Activated CD4-positive, CD25-positive, alpha-beta regulatory T cell treated with anti-CD3 and anti-CD28 coated beads, Interleukin-2, amount 50 U/mL, for 16 hours (primary cell): Measurements from ENCODE around the gene VRK2.
"Not testable (repeated sequence)": the region's sequence is repeated elsewhere in the genome, so short reads cannot be mapped to it uniquely, and the experiment has no call there.

Experiments used
- DNase-seq: peaks from one replicate; pipeline ENCODE4 v3.0.0-alpha.2; 2020; ENCODE audit warnings: low read depth, low spot score

The VRK2 gene

DNA sequence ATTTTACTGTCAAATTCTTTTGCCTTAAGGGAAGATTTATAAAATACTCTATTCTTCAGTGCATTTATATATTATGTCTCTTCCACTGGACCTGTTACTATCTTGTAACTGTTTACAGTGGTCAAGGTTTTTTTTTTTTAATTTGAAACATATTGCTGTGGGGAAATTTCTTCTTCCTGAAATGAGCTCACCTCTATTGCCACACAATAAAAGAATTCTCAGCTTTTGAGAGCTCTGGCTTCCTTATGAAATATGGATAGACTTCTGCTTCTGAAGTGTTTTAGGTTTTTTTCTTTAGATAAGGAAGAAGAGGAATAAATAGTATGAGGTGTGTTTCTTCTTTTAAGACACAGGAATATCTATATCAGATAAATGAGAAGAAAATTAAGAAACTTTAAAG is 7.7 kb downstream of the VRK2 start:
- DNase-seq, result no peak

DNA sequence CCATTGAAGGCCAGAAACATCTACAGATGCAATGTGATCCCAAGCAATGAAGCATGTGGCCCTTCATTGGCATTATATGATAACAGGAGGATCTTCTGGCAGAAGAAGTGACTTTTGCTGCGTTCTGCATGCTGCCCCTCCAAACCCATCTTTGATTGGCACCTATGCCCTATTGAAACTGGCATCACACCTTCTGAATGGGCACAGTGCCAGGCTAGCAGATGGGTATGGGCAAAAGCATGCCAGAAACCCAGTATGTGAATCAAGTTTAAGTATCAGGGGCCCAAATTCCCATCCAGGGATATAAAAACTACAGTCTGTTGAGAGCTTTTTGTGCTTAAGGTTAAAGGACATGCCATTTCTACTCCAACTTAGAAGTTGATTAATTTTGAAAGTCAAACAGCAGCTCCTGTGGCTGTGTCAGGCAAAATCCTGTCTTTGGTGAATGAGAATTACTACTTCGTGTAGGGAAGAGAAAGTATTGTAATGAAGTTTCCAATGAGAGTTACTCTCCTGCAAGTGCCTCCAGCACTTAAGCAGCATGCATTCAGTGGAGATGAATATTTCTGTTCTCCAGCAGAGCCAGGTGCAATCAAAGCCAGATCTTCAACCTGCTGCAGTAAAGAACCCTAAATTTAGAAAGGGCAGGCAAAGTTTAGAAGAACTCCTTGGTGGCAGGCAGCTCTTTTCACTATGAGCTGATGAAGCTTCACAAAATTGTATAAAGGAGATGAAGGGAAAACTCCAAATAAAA is 8.6 kb downstream of the VRK2 start:
- no peak for DNase-seq

DNA sequence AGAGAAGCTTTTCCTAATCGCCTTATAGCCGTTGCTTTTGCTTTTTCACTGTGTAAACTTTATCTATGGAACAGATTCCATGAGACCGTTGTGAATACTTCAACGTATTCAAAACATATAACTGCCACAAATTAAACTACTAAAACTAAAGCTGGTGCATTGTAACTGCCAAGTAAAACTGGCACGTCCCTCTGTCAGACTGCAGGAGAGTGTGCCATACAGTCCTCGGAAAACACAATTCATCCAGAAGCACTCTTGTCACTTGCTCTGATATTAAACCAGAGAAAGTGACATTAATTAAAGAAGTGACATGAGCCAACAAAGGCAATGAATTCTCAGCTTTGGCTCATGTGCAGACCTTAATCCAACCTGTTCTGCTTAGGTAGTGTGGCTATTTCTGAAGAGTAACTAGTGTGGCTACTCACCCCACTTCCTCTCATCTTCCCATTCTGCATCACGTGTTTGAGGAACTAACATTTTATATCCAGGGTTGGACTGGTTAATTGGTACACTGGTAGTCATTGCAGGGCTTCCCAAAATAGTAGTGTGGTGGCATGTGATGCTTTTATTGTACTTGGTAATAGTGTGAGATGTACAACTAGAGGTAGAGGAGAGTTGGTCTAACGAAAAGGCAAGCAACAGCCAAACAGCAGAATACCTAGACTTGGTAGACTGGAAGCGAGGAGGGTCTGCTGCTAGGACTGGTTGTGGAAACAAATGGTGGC is 9.7 kb downstream of the VRK2 start:
- no peak for DNase-seq

DNA sequence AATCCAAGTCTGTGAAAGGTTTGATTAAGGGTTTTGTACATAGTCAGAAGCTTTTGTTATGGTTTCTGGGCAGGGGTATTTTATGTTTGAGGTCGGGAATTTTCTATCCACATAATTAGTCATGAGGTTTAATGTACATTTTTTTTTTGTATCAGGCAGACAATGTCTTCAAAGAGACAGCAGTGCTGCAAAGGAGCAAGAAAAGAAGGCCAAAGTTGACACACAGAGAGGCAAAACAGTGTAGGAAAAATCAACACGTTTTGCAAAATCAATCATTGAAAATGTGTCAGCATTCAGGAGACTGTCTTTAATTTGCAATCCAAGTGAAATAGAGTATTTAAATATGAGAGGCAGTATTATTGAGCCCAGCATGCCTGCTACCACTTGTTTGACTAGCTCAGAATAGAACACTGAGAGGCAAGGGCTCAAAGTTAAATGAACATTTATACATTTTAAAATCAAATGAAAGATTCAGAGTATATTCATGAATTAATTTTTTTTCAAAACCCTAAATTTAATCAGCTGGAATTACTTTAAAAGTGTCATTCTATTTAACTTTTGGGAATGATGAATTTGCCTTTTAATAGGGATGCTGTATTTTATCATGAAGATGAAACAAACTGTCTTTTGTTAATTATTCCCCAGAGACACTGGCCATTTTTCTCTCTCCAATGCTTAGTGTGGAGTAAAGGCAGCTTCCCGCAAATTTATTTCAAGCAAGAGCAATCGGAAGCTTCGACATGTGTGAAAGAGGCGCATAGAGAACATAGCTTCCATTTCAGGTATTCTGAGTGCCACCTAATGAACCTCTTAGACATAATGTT is 11.3 kb downstream of the VRK2 start:
- no peak for DNase-seq

DNA sequence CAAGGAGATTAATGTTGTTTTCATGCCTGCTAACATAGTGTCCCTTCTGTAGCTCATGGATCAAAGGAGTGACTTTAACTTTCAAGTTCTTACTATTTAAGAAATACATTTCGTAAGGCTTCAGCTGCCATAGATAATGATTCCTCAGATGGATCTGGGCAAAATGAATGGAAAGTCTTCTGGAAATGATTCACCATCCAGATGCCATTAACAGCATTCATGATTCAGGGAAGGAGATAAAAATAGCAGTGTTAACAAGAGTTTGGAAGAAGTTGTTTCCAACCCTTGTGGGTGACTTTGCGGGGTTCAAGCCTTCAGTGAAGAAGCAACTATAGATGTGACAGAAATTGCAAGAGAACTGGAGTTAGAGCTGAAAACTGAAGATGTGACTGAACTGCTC is 17.0 kb downstream of the VRK2 start:
- no peak for DNase-seq

DNA sequence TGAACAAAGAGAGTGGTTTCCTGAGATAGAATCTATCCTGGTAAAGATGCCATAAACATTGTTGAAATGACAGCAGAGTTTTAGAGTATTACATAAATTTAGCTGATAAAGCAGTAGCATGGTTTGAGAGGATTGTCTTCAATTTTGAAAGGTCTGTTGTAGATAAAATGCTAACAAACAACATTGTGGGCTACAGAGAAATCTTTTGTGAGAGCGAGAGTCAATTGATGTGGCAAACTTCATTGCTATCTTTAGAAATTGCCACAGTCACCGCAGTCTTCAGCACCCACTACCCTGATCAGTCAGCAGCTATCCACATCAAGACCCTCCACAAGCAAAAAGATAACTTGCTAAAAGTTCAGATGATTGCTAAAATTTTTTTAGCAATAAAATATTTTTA is 17.5 kb downstream of the VRK2 start:
- no peak for DNase-seq

DNA sequence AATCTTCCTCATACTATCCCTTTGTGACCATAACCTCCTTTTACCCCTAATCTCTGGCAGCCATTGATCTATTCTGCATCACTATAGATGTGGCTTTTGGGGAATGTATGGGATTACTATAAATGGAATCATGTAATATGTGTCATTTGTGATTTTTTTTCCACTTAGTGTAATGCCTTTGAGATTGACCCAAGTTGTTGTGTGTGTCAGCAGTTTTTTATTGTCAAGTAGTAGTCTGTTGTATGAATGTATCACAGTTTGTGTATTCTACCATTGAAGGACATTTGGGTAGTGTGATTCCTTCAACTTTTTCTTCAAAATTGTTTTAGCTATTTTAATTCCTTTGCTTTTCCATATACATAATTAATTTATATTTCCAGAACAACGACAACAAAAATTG is 18.6 kb downstream of the VRK2 start:
- DNase-seq, result no peak

DNA sequence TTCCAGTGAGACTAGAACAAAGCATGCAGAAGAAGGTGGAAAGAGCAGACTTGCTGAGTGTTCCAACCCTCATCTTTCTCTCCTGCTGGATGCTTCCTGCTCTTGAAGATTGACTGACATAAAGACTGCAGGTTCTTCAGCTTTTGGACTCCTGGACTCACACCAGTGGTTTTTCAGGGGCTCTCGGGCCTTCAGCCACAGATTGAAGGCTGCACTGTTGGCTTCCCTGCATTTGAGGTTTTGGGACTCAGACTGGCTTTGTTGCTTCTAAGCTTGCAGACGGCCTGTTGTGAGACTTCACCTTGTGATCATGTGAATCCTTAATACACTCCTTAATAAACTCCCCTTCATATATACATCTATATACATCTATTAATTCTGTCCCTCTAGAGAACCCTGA is 20.4 kb downstream of the VRK2 start:
- no peak for DNase-seq

DNA sequence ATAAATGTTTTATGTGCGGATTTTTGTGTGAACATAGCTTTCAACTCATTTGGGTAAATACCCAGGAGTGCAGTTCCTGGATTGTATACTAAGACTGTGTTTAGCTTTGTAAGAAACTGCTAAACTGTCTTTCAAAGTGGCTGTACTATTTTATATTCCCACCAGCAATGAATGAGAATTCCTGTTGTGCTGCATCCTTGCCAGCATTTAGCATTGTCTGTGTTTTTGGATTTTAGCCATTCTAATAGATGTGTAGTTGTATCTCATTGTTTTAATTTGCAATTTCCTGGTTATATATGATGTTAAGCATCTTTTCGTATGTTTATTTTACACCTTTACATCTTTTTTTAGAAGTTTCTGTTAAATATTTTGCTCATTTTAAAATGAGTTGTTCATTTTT is 24.2 kb downstream of the VRK2 start:
- DNase-seq, result no peak

DNA sequence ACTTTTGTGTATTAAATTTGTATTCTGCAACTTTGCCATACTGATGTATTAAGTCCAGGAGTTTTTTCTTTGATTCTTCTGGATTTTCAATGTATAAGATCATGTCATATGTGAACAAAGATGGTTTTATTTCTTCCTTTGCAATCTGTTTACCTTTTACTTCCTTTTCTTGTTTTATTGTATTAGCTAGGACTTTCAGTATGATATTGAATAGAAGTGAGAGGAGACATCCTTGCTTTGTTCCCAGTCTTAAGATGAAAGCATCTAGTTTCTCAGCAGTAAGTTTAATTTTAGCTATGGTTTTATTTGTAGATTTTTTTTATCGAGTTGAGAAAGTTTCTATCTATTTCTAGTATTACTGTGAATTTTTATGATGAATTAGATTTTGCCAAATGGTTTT is 25.5 kb downstream of the VRK2 start:
- no peak for DNase-seq

DNA sequence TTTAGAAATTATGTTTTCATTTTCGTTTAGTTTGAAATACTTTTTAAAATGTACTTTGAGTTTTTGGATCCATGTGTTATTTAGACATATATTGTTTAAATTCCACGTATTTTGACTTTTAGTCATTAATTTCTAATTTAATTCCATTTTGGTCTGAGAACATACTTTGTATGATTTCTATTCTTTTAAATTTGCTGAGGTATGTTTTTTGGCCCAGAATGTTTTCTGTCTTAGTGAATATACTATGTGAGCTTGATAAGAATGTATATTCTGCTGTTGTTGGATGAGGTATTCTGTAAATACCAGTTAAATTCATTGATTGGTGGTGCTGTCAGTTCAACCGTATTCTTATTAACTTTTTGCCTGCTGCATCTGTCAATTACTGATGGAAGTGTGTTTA is 26.4 kb downstream of the VRK2 start:
- no peak for DNase-seq

DNA sequence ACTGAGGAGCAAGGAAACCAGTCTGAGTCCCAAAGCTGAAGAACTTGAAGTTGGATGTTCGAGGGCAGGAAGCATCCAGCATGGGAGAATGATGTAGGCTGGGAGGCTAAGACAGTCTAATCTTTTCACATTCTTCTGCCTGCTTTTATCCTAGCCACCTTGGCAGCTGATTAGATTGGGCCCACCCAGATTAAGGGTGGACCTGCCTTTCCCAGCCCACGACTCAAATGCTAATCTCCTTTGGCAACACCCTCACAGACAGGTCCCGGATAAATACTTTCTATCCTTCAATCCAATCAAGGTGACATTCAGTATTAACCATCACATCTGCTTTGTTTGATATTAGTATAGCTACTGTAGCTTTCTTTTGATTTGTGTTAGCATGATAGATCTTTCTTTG is 27.1 kb downstream of the VRK2 start:
- DNase-seq, result no peak

DNA sequence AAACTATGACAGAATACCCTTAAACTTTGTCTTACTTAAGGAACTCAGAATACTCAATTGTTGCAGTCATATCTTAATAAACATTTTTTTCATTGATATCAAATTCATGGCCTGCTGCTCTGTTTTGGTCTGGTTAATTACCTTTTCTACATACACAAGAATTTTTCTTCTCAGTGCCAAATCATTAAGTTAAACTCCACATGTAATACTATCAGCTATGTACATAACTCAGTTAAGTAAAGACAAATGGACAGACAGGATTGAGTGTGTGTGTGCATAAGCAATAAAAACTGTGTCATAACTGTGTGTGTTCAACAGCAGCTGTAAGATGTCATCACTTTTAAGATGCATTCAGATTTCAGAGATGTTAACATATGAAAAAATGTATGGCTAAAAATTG is 34.4 kb downstream of the VRK2 start:
- DNase-seq, result no peak

DNA sequence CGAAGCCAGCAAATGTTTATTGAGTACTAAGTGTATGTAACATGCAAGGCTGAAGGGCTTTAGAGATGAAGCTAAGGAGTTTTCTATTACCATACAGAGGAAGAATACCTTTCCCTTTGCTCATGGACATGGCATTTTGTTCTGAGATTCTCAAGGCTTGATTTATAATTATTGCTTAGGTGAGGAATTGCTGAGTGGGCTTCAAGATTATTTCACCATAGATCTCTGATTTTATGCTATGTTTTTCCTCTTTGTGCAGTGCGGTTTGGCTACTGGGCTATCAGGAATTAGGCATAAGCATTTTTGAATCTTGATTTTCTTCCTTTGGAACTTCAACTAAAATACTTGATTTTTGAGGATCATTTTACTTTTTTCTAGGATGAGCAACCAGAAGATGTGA is 42.5 kb downstream of the VRK2 start:
- no peak for DNase-seq

DNA sequence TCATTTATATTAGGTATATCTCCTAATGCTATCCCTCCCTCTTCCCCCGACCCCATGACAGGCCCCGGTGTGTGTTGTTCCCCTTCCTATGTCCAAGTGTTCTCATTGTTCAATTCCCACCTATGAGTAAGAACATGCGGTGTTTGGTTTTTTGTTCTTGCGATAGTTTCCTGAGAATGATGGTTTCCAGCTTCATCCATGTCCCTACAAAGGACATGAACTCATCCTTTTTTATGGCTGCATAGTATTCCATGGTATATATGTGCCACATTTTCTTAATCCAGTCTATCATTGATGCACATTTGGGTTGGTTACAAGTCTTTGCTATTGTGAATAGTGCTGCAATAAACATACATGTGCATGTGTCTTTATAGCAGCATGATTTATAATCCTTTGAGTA is 46.2 kb downstream of the VRK2 start:
- not testable (repeated sequence) for DNase-seq

DNA sequence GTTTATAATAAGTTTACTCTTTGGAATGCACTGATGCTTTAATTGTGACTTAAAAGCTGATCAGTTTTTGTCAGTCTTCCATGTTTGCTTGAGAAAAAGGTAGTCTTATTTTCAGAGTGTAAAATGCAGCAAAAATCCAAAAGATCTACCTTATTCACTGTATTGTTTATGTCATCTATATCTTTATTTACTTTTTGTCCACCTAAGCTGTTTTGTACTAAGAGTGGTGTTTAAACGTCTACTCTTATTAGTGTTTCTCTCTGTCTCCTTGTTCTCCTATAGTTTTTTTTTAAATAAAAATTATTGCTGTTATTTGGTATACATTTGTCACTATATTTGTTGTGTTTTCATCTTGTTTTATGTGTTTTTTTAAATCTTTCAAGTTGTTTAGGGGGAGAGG is 50.4 kb downstream of the VRK2 start:
- no peak for DNase-seq

DNA sequence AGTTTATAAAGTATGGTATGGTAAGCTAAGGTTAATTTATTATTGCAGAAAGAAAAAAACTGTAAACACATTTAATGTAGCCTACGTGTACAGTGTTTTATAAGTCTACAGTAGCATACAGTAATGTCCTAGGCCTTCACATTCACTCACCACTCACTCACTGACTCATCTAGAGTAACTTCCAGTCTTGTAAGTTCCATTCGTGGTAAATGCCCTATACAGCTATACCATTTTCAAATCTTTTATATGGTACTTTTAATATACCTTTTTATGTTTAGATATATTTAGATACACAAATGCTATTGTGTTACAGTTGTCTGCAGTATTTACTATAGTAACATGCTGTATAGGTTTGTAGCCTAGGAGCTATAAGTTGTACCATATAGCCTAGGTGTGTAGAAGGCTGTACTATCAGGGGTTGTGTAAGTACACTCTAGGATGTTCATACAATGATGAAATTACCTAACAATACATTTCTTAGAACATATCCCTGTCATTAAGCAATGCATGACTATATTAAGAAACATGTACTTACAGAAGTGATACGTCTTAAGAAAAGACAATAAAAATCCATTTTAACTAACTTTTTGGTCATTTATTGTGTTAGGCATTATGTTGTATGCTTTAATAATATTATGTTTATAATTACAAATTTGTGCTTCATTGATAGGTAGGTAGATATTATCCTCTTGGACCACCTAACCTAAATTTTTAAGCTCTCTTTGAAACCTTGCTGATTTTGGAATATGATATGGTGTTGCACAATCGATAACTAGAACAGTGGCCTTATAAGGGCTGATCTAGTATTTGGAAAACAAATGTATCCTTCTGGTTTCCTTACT is 51.9 kb downstream of the VRK2 start:
- DNase-seq, result no peak

DNA sequence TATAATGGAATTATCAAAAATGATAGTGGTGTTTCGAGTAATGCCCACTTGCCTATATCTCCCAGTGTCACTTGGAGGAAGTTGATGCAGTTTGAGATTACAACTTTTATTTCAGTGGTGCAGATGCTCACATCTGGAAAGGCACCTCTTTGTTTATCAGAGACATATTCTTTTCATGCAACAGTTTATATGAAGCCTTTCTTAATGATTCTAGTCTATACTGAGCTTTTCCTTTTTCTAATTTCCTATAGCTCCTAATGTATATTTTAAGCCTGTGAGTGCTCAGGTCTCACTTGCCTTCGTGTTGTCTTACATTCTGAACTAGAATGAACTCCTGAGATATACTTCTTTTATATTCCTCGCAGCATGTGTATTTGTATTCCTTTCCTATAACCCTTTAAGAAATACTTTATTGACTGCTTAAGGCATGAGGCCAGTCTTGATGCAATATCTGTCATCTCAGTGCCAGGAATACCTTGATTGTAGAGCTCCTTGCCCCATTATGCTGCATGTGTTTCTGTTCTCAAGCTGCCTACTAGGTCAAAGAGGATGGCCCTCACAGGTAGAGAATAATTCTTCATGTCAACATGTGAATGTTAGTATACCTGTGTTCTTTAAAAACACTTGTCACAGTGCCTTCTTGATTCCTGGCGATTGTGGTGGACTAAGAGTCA is 52.6 kb downstream of the VRK2 start:
- no peak for DNase-seq

DNA sequence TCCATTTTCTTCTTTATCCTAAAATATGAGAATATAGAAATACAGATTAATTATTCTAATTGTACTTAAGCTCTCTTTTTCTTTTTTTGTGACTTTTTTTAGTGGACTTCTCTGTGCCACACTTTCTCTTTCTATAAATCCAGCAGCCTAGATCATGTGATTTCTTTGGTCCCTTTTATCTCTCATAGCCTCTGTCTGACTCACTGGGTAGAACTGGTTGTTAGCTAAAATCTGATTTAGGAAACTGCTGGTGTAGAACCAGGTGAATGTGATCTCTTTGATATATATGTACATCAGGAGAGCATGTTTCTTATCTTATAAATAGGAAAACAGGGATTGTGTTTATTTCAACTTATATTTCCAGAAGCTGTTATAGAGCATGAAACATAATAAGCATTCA is 54.9 kb downstream of the VRK2 start:
- no peak for DNase-seq

DNA sequence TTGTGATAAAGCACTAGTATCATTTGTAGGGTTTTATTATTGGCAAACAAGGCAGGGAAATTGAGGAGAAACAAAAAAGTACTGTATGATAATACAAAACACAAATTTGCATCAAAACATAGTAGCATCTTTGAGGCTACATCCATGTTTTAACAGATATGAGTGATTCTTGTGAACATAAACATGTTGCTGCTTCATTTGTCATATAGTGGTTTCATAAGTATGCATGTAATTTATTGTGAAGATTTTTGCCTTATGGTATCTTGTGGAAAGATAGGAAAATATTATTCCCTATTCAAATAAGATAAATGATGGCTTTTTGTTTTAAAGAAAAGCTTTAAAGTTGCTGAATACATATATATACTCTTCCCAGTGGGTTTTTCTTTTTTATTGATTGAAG is 60.3 kb downstream of the VRK2 start:
- no peak for DNase-seq
